Measurements from ENCODE around the gene JARID2.

DNA sequence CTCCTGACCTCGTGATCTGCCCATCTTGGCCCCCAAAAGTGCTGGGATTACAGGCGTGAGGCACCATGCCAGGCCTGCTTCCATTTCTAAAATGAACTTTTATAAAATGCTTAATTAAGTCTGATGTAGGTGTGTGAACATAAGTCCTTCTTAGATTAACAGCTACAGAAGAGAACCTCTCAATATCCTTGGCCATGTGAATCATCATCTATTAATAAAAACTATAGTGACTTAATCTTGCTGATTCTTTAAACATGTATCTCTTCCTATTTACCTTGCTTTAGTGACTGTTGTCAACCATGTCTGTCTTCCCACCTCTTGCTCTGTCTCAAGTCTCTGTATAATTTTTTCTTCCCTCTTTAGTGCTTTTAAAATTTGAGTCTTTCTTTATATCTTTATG lies 127.1 kb downstream of the JARID2 start:
- no peak for TF ChIP-seq POLR2A (IDR thresholded peaks at IDR 0.05)
- TF ChIP-seq, protein P1, sequence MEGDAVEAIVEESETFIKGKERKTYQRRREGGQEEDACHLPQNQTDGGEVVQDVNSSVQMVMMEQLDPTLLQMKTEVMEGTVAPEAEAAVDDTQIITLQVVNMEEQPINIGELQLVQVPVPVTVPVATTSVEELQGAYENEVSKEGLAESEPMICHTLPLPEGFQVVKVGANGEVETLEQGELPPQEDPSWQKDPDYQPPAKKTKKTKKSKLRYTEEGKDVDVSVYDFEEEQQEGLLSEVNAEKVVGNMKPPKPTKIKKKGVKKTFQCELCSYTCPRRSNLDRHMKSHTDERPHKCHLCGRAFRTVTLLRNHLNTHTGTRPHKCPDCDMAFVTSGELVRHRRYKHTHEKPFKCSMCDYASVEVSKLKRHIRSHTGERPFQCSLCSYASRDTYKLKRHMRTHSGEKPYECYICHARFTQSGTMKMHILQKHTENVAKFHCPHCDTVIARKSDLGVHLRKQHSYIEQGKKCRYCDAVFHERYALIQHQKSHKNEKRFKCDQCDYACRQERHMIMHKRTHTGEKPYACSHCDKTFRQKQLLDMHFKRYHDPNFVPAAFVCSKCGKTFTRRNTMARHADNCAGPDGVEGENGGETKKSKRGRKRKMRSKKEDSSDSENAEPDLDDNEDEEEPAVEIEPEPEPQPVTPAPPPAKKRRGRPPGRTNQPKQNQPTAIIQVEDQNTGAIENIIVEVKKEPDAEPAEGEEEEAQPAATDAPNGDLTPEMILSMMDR (IDR thresholded peaks at IDR 0.05), result no peak

Data from thyroid gland (tissue), 4 donors.